Epithelial cell of esophagus (primary cell): ENCODE data around the gene SYNGR1.
"Not testable (repeated sequence)": the region's sequence is repeated elsewhere in the genome, so short reads cannot be mapped to it uniquely, and the experiment has no call there.

ENCODE experiments used
- DNase-seq: peaks from one replicate; pipeline ENCODE4 v3.0.0; 2010; ENCODE audit warnings: low read depth
- H3K4me3 ChIP-seq: 2 replicates; pipeline ENCODE4 v1.5.1; 2011; ENCODE audit warnings: mild to moderate bottlenecking, low read length, control low read depth
- CTCF ChIP-seq: IDR thresholded peaks from 2 replicates; pipeline ENCODE4 v1.5.1; 2011; ENCODE audit warnings: low read depth, mild to moderate bottlenecking, low read length, control low read depth, inconsistent platforms; ENCODE audit not compliant: insufficient read depth; ENCODE audit errors: missing control alignments

SYNGR1 gene

GRCh38 chr22:39327995-39328754 lies 21.6 kb upstream of the SYNGR1 start:
- TF ChIP-seq CTCF, result no peak
- H3K4me3 ChIP-seq, result no peak overlapping the region
- no peak for DNase-seq

- not testable (repeated sequence) for DNase-seq, H3K4me3 ChIP-seq
These were observed 19.2 kb upstream of the SYNGR1 start for GRCh38 chr22:39330553-39330952.

- DNase-seq, result no peak
- TF ChIP-seq CTCF, result no peak
- H3K4me3 ChIP-seq, result no peak overlapping the region
These were observed 17.2 kb upstream of the SYNGR1 start for GRCh38 chr22:39332441-39333064.

GRCh38 chr22:39336411-39336810 lies 13.4 kb upstream of the SYNGR1 start:
- no peak overlapping the region for H3K4me3 ChIP-seq
- TF ChIP-seq CTCF, result no peak
- no peak for DNase-seq

GRCh38 chr22:39339775-39340174 lies 10.0 kb upstream of the SYNGR1 start:
- DNase-seq, H3K4me3 ChIP-seq: not testable (repeated sequence)

GRCh38 chr22:39341179-39341578 lies 8.6 kb upstream of the SYNGR1 start:
- no peak overlapping the region for H3K4me3 ChIP-seq
- no peak for DNase-seq
- TF ChIP-seq CTCF, result no peak

- peak; percentile 68 for DNase-seq
- H3K4me3 ChIP-seq, result no peak overlapping the region
- TF ChIP-seq CTCF, result peak; percentile 94
These were observed 6.3 kb upstream of the SYNGR1 start for GRCh38 chr22:39343259-39344045.
